ENCODE measurements around the gene SUSD6. TPM values are rescaled to one million over a fixed set of nuclear protein-coding genes. Genes with fewer than 3 reads are reported as not detected.

The SUSD6 gene
- total RNA-seq, 1 donor from 2014 or later, result 49.0 TPM

DNA sequence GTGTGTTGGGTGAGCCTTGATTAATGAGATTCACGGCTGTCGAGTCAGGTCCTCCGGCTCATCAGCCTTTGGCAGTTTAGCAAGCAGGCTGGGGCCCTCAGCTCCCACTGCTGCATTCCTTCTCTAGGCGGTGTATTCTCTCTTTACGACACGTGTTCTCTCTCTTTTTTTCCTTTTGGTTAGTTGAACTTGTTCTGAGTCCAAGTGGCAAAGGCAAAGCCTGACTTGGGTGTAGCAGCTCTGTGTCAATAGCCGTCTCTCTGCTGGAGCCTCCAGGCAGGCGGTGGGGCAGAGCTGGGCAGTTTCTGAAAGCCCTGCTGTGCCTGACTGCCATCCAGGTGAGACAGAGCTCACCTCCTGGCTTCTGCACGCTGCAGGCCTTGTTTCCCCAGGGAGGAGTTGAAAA is 46.6 kb downstream of the SUSD6 start:
- DNase-seq (ENCODE audit: low read depth), result no peak
- no peak overlapping the region for H3K4me3 ChIP-seq (ENCODE audit: low read depth, low read length)
- no peaks in the 10 kb centered on the region for H3K36me3 ChIP-seq (ENCODE audit: control insufficient read depth, insufficient read depth, low read length)
- H3K27me3 ChIP-seq (ENCODE audit: control insufficient read depth, insufficient read depth, low read length), result no peaks in the 10 kb centered on the region
- TF ChIP-seq, protein P1, sequence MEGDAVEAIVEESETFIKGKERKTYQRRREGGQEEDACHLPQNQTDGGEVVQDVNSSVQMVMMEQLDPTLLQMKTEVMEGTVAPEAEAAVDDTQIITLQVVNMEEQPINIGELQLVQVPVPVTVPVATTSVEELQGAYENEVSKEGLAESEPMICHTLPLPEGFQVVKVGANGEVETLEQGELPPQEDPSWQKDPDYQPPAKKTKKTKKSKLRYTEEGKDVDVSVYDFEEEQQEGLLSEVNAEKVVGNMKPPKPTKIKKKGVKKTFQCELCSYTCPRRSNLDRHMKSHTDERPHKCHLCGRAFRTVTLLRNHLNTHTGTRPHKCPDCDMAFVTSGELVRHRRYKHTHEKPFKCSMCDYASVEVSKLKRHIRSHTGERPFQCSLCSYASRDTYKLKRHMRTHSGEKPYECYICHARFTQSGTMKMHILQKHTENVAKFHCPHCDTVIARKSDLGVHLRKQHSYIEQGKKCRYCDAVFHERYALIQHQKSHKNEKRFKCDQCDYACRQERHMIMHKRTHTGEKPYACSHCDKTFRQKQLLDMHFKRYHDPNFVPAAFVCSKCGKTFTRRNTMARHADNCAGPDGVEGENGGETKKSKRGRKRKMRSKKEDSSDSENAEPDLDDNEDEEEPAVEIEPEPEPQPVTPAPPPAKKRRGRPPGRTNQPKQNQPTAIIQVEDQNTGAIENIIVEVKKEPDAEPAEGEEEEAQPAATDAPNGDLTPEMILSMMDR (IDR thresholded peaks at IDR 0.05; ENCODE audit: insufficient read depth, low read length, poor library complexity, severe bottlenecking), result no peak

DNA sequence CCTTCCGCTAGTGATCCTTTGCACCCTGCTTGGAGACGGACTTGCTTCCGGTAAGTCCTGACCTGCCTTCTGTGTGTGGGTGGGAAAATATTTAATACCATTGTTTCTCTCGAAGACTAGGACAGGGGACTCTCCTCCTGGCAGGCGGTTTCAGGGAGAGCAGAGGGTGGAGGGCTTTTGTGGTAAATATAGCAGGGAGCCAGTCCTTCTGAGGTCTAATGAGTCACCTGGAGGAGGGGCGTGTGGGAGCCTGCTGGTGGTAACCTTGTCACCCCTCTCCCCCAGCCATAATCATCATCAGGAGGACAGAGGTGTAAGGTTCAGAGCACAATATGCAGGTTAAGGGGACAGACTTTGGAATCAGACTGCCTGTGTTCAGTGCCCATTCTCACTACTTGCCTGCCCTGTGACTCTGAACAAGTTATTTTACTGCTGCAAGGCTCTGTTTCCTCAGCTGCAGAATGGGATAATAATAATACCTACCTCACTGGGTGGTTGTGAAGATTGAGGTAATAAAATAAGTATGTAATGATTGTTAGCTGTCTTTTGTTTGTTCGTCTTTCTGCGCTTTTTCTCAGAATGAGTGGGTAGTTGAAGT is 47.4 kb downstream of the SUSD6 start:
- TF ChIP-seq, protein P1 (IDR thresholded peaks at IDR 0.05; ENCODE audit: insufficient read depth, low read length, poor library complexity, severe bottlenecking), result no peak
- Histone ChIP-seq H3K27me3 (ENCODE audit: control insufficient read depth, insufficient read depth, low read length) (no peaks in the 10 kb centered on the region), H3K36me3 (ENCODE audit: control insufficient read depth, insufficient read depth, low read length) (no peaks in the 10 kb centered on the region), H3K4me3 (ENCODE audit: low read depth, low read length) (no peak overlapping the region)
- no peak for DNase-seq (ENCODE audit: low read depth)

DNA sequence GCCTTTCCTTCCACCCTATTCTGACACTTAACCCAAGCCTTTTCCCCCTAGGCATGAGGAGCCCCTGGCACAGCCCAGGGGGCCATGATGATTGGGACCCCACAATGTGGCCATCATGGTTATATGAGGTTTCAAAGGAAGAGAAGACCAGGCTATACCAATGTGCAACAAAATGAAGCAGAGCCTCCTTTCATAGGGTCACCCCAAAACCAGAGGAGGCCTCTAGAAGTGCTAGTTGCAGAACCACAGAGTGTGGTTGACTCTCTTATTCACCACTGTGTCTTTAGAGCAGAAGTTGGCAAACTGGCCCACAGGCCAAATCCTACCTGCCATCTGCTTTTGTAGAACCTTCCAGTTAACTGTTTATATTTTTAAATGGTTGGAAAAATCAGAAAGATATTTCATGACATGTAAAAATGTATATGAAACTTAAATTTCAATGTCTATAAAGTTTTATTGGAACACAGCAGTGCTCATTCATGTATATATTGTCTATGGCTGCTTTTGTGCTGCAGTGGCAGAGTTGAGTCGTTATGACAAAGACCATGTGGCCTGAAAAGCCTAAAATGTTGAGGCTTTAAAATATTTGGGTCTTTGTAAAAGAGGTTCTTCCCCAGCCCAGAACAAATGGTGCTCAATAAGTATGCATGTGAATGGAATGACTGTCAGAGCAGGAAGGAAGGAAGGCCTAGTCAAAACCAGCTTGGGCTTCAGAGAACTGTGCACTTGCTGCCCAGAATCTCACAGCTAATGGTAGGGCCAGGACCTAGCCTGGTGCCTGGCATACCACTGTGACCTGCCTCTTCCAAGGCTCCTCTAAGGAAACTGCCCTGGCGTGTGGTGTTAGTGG is 49.2 kb downstream of the SUSD6 start:
- Histone ChIP-seq H3K36me3 (ENCODE audit: control insufficient read depth, insufficient read depth, low read length) (no peaks in the 10 kb centered on the region), H3K27me3 (ENCODE audit: control insufficient read depth, insufficient read depth, low read length) (no peaks in the 10 kb centered on the region), H3K4me3 (ENCODE audit: low read depth, low read length) (no peak overlapping the region)
- TF ChIP-seq, protein P1 (IDR thresholded peaks at IDR 0.05; ENCODE audit: insufficient read depth, low read length, poor library complexity, severe bottlenecking), result no peak
- DNase-seq (ENCODE audit: low read depth), result no peak

DNA sequence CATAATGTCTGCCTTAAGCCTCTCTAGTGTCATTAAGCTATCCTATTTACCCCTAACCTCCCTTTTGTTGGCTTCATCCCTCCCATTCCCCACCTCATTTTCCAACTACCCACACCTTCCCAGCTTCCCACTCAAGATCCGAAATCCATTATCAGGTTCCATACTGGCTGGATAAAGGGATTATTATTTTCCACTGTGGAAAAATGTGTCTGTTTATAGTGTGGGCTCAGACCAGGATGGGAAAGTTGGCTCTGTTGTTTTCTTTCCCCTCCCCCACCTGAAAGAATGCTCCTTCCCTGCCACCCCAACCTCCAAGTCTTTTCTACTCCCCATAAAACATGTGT is 49.8 kb downstream of the SUSD6 start:
- H3K36me3 ChIP-seq (ENCODE audit: control insufficient read depth, insufficient read depth, low read length), result no peaks in the 10 kb centered on the region
- no peaks in the 10 kb centered on the region for H3K27me3 ChIP-seq (ENCODE audit: control insufficient read depth, insufficient read depth, low read length)
- TF ChIP-seq, protein P1 (IDR thresholded peaks at IDR 0.05; ENCODE audit: insufficient read depth, low read length, poor library complexity, severe bottlenecking), result no peak
- no peak for DNase-seq (ENCODE audit: low read depth)
- H3K4me3 ChIP-seq (ENCODE audit: low read depth, low read length), result no peak overlapping the region

DNA sequence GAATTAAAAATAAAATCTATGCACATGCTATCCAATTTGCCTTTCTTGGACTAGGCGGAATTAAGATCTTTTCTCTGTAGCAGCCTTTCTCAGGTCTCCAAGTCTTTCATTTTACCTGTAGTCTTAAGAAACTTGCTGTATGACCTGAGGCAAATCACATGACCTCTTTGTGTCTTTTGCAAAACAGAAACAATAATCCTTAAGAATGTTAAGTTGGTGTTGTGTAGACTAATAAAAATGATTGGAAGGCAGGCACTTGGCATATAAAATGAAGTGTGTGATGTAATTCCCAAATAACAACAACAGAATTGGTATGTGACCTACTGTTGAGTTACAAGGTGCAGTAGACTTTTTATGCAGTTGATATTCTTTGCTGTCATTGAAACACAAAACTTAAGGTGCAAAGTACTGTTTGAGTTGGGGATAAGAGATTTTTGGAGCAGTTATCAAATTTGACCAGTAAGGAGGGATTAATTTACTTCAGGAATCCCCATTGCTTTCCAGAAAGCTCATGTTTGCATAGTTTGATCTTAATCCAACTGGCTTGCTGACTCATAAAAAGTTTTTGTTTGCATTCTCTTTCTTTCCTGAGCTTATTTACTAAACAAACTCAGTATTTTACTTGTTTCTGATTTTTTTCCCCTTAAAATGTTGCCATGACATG is 51.4 kb downstream of the SUSD6 start:
- no peak for DNase-seq (ENCODE audit: low read depth)
- Histone ChIP-seq H3K36me3 (ENCODE audit: control insufficient read depth, insufficient read depth, low read length) (no peaks in the 10 kb centered on the region), H3K27me3 (ENCODE audit: control insufficient read depth, insufficient read depth, low read length) (no peaks in the 10 kb centered on the region), H3K4me3 (ENCODE audit: low read depth, low read length) (no peak overlapping the region)
- TF ChIP-seq, protein P1 (IDR thresholded peaks at IDR 0.05; ENCODE audit: insufficient read depth, low read length, poor library complexity, severe bottlenecking), result no peak
